GM13977 (cell line): ENCODE results near the gene ANKRD33B.

Experiments used
- DNase-seq: peaks from one replicate; pipeline ENCODE4 v3.0.0; 2012; ENCODE audit warnings: low spot score
- CTCF ChIP-seq: IDR thresholded peaks from 2 replicates; pipeline ENCODE4 v1.5.1; 2012; ENCODE audit warnings: mild to moderate bottlenecking, control low read depth; ENCODE audit not compliant: insufficient read depth; ENCODE audit errors: extremely low read depth, missing control alignments
- in situ Hi-C: fragments of 300-500 bp; cut with MboI; formaldehyde crosslinking; loops from one replicate; pipeline ENCODE4 v1.12.0; 2022; ENCODE audit warnings: low sequenced_read_pairs, low pct_unique_long_range_greater_than_20kb, mixed read lengths, inconsistent platforms; ENCODE audit not compliant: unreplicated experiment

The ANKRD33B gene

GRCh38 chr5:10618311-10618710 is 54.4 kb downstream of the ANKRD33B start:
- TF ChIP-seq CTCF: no peak
- in situ Hi-C loops: no loop called here
- no peak for DNase-seq

GRCh38 chr5:10619649-10620048 is 55.8 kb downstream of the ANKRD33B start:
- no peak for DNase-seq
- no peak for TF ChIP-seq CTCF
- in situ Hi-C loops: no loop called here

GRCh38 chr5:10620346-10620745 is 56.5 kb downstream of the ANKRD33B start:
- in situ Hi-C loops: no loop called here
- TF ChIP-seq CTCF: no peak
- peak; percentile 41 for DNase-seq

GRCh38 chr5:10621832-10622231 is 58.0 kb downstream of the ANKRD33B start:
- no peak for TF ChIP-seq CTCF
- in situ Hi-C loops: no loop called here
- DNase-seq: no peak

- no peak for DNase-seq
- TF ChIP-seq CTCF: no peak
- in situ Hi-C loops: no loop called here
Observed at GRCh38 chr5:10622810-10623209, 58.9 kb downstream of the ANKRD33B start.

- in situ Hi-C loops: no loop called here
- no peak for TF ChIP-seq CTCF
- no peak for DNase-seq
Observed at GRCh38 chr5:10623305-10623910, 59.5 kb downstream of the ANKRD33B start.
